GM23338 (cell line): ENCODE results near the gene FANCF. TPM values are rescaled to one million over a fixed set of nuclear protein-coding genes. Genes with fewer than 3 reads are reported as not detected.
"Not testable (repeated sequence)": the region's sequence is repeated elsewhere in the genome, so short reads cannot be mapped to it uniquely, and the experiment has no call there.

ENCODE experiments used
- ATAC-seq: fragments of 200-7000 bp; cut with Tn5 transposase; 3 replicates; pipeline ENCODE4 v1.9.1; 2020
- DNase-seq: peaks from one replicate; pipeline ENCODE4 v3.0.0-alpha.2; 2015; ENCODE audit warnings: low spot score
- H2AFZ ChIP-seq: fragments of 200-600 bp; sonication (generic); 2 replicates; pipeline ENCODE4 v1.8.0; 2016; ENCODE audit warnings: antibody characterized with exemption, mild to moderate bottlenecking, moderate library complexity
- H3F3A ChIP-seq: fragments of 200-600 bp; sonication (generic); replicated peaks from 2 replicates; pipeline ENCODE4 v1.8.0; 2017; ENCODE audit warnings: antibody characterized with exemption, mixed run types, low read depth
- H3K27ac ChIP-seq: fragments of 200-600 bp; sonication (generic); 2 replicates; pipeline ENCODE4 v1.6.1; 2016; ENCODE audit warnings: low read depth
- H3K27me3 ChIP-seq: fragments of 200-600 bp; sonication (generic); 2 replicates; pipeline ENCODE4 v1.8.0; 2016; ENCODE audit warnings: mild to moderate bottlenecking, mixed run types, moderate library complexity; ENCODE audit not compliant: insufficient read depth
- H3K36me3 ChIP-seq: fragments of 200-600 bp; sonication (generic); 2 replicates; pipeline ENCODE4 v1.8.0; 2016; ENCODE audit warnings: mild to moderate bottlenecking; ENCODE audit not compliant: insufficient read depth
- H3K4me1 ChIP-seq: fragments of 200-600 bp; sonication (generic); 2 replicates; pipeline ENCODE4 v1.8.0; 2016; ENCODE audit warnings: mild to moderate bottlenecking, moderate library complexity; ENCODE audit not compliant: insufficient read depth
- H3K4me2 ChIP-seq: fragments of 200-600 bp; sonication (generic); 2 replicates; pipeline ENCODE4 v1.7.1; 2017; ENCODE audit warnings: mixed run types
- H3K4me3 ChIP-seq: fragments of 200-600 bp; sonication (generic); 2 replicates; pipeline ENCODE4 v1.6.1; 2016; ENCODE audit warnings: mixed run types
- H3K79me2 ChIP-seq: fragments of 200-600 bp; sonication (generic); replicated peaks from 2 replicates; pipeline ENCODE4 v1.8.0; 2017; ENCODE audit warnings: mild to moderate bottlenecking; ENCODE audit not compliant: insufficient read depth
- H3K9me2 ChIP-seq: fragments of 200-600 bp; sonication (generic); 2 replicates; pipeline ENCODE4 v1.8.0; 2017; ENCODE audit not compliant: insufficient read depth
- H4K20me1 ChIP-seq: fragments of 200-600 bp; sonication (generic); replicated peaks from 2 replicates; pipeline ENCODE4 v1.8.0; 2017; ENCODE audit warnings: mild to moderate bottlenecking; ENCODE audit not compliant: insufficient read depth
- H3K27ac Mint-ChIP-seq: 2 replicates; pipeline ENCODE4 v1.8.0; 2020; ENCODE audit warnings: inconsistent platforms, mild to moderate bottlenecking, moderate library complexity, mixed read lengths
- H3K27me3 Mint-ChIP-seq: 3 replicates; pipeline ENCODE4 v1.8.0; 2022; ENCODE audit warnings: low read depth, mild to moderate bottlenecking, moderate library complexity, mixed read lengths, inconsistent platforms; ENCODE audit not compliant: insufficient read depth, poor library complexity
- H3K36me3 Mint-ChIP-seq: 3 replicates; pipeline ENCODE4 v1.8.0; 2021; ENCODE audit warnings: low read depth, mild to moderate bottlenecking, inconsistent platforms, moderate library complexity, mixed read lengths
- H3K4me1 Mint-ChIP-seq: 3 replicates; pipeline ENCODE4 v1.8.0; 2020; ENCODE audit warnings: mild to moderate bottlenecking, inconsistent platforms, mixed read lengths
- H3K4me3 Mint-ChIP-seq: 3 replicates; pipeline ENCODE4 v1.8.0; 2021; ENCODE audit warnings: moderate library complexity, mild to moderate bottlenecking, inconsistent platforms, mixed read lengths
- H3K9me3 Mint-ChIP-seq: 3 replicates; pipeline ENCODE4 v1.8.0; 2020; ENCODE audit warnings: moderate library complexity, mild to moderate bottlenecking, inconsistent platforms, mixed read lengths
- CREB1 ChIP-seq: fragments of 250-450 bp; sonication (Bioruptor Pico); IDR thresholded peaks from 2 replicates; pipeline ENCODE4 v1.5.0; 2020; ENCODE audit warnings: low read depth, mild to moderate bottlenecking, moderate library complexity
- EZH2 ChIP-seq: fragments of 200-600 bp; sonication (generic); IDR thresholded peaks from one replicate; pipeline ENCODE4 v1.8.0; 2017; ENCODE audit warnings: antibody characterized with exemption, mild to moderate bottlenecking, low read depth; ENCODE audit not compliant: unreplicated experiment
- EZH2phosphoT487 ChIP-seq: fragments of 200-600 bp; sonication (generic); IDR thresholded peaks from one replicate; pipeline ENCODE4 v1.8.1; 2018; ENCODE audit warnings: antibody characterized with exemption; ENCODE audit not compliant: unreplicated experiment
- JUNB ChIP-seq: IDR thresholded peaks from one replicate; pipeline ENCODE4 v1.6.1; 2016; ENCODE audit warnings: antibody characterized with exemption; ENCODE audit not compliant: unreplicated experiment
- NANOG ChIP-seq: IDR thresholded peaks from 2 replicates; pipeline ENCODE4 v1.6.1; 2016; ENCODE audit warnings: antibody characterized with exemption, borderline replicate concordance
- POLR2AphosphoS5 ChIP-seq: IDR thresholded peaks from 2 replicates; pipeline ENCODE4 v1.6.1; 2016; ENCODE audit warnings: antibody characterized with exemption, low read depth
- STAT1 ChIP-seq: IDR thresholded peaks from one replicate; pipeline ENCODE4 v1.6.1; 2016; ENCODE audit warnings: antibody characterized with exemption; ENCODE audit not compliant: unreplicated experiment
- ZNF114 ChIP-seq: fragments of 250-450 bp; sonication (Bioruptor Pico); IDR thresholded peaks from 2 replicates; pipeline ENCODE4 v1.5.0; 2020; ENCODE audit warnings: mild to moderate bottlenecking, moderate library complexity
- ZNF331 ChIP-seq: fragments of 250-450 bp; sonication (Bioruptor Pico); IDR thresholded peaks from 2 replicates; pipeline ENCODE4 v1.5.0; 2020; ENCODE audit warnings: low read depth, mild to moderate bottlenecking, moderate library complexity
- polyA plus RNA-seq: library from polyadenylated mRNA; unstranded; fragments of >200 nt; fragmentation: Nextera tagmentation; extraction: Ambion mirVana; gene quantifications from 2 replicates; pipeline ENCODE4 v1.2.1, GENCODE V29; 2016
- total RNA-seq: library from RNA; depleted of rRNA; stranded (reverse); fragments of >200 nt; shearing (Covaris generic); gene quantifications from 2 replicates; pipeline ENCODE4 v1.2.3, GENCODE V29; 2014
- TF ChIP-seq, protein P1 (sequence below): IDR thresholded peaks from one replicate; pipeline ENCODE4 v1.6.1; 2018; ENCODE audit warnings: antibody characterized with exemption; ENCODE audit not compliant: unreplicated experiment
- TF ChIP-seq, protein P2 (sequence below): IDR thresholded peaks from 2 replicates; pipeline ENCODE4 v1.6.1; 2016; ENCODE audit warnings: antibody characterized with exemption
- TF ChIP-seq, protein P3 (sequence below), 2 experiments: fragments of 200-600 bp in 1 of 2; sonication (generic) in 1 of 2; conservative IDR thresholded peaks; 2 replicates each; pipeline versions ENCODE4 v1.5.1 to v1.6.1; 2016 to 2017; ENCODE audit warnings: antibody characterized with exemption in 2 of 2, low read depth in 2 of 2, mild to moderate bottlenecking in 2 of 2, moderate library complexity in 1 of 2

The FANCF gene
- total and polyA plus RNA-seq, 2 experiments from 2014 or later = 17.0 to 31.8 TPM

DNA sequence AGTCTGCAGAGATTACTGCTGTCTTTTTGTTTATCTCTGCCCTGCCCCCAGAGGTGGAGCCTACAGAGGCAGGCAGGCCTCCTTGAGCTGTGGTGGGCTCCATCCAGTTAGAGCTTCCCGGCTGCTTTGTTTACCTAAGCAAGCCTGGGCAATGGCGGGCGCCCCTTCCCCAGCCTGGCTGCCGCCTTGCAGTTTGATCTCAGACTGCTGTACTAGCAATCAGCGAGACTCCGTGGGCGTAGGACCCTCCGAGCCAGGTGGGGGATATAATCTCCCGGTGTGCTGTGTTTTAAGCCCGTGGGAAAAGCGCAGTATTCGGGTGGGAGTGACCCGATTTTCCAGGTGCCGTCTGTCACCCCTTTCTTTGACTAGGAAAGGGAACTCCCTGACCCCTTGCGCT lies 26.7 kb upstream of the FANCF start:
- H3F3A ChIP-seq, H3K27ac Mint-ChIP-seq, H3K27ac ChIP-seq, H3K36me3 ChIP-seq, H4K20me1 ChIP-seq, H3K9me2 ChIP-seq, H3K4me3 ChIP-seq, H2AFZ ChIP-seq, H3K9me3 Mint-ChIP-seq, H3K4me2 ChIP-seq, H3K36me3 Mint-ChIP-seq, DNase-seq, H3K27me3 ChIP-seq, H3K79me2 ChIP-seq, ATAC-seq, H3K4me3 Mint-ChIP-seq, H3K27me3 Mint-ChIP-seq: not testable (repeated sequence)
- peaks cover 18% of the 10 kb centered on the region for H3K4me1 ChIP-seq
- H3K4me1 Mint-ChIP-seq = peaks cover 26% of the 10 kb centered on the region

DNA sequence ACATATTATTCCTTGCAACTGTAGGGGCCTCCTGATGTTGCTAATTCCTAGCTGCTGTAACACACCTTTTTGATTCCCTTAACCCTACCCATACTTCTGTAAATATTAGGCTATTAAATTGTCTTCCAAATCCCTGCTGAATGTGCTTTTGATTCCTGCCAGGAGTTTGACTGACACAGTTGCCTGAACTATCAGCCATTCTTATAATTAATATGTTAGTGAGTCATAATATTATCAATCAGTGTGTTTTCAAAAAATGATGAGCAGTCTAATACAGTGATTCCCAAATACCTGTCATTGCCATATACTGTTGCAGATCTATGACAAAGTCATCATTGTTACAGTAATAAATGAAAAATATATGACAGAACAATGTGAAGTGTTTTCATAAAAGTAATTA lies 15.9 kb upstream of the FANCF start:
- H4K20me1 ChIP-seq = no peaks in the 10 kb centered on the region
- Mint-ChIP-seq H3K36me3 (no peaks in the 10 kb centered on the region), H3K27me3 (no peaks in the 10 kb centered on the region), H3K4me1 (peaks cover 15% of the 10 kb centered on the region), H3K9me3 (no peaks in the 10 kb centered on the region), H3K27ac (no peak overlapping the region), H3K4me3 (no peak overlapping the region)
- ATAC-seq (no peak), DNase-seq (no peak)
- no peak overlapping the region for H3K4me2 ChIP-seq
- H3K36me3 ChIP-seq = no peaks in the 10 kb centered on the region
- peaks cover 12% of the 10 kb centered on the region for H3K4me1 ChIP-seq
- H3K4me3 ChIP-seq = no peak overlapping the region
- H3K79me2 ChIP-seq = no peaks in the 10 kb centered on the region
- H3K9me2 ChIP-seq = no peaks in the 10 kb centered on the region
- H2AFZ ChIP-seq = no peak overlapping the region
- peaks cover 44% of the 10 kb centered on the region for H3K27me3 ChIP-seq
- no peaks in the 10 kb centered on the region for H3F3A ChIP-seq
- no peak overlapping the region for H3K27ac ChIP-seq
- TF ChIP-seq EZH2 = no peak
- TF ChIP-seq, protein P1, sequence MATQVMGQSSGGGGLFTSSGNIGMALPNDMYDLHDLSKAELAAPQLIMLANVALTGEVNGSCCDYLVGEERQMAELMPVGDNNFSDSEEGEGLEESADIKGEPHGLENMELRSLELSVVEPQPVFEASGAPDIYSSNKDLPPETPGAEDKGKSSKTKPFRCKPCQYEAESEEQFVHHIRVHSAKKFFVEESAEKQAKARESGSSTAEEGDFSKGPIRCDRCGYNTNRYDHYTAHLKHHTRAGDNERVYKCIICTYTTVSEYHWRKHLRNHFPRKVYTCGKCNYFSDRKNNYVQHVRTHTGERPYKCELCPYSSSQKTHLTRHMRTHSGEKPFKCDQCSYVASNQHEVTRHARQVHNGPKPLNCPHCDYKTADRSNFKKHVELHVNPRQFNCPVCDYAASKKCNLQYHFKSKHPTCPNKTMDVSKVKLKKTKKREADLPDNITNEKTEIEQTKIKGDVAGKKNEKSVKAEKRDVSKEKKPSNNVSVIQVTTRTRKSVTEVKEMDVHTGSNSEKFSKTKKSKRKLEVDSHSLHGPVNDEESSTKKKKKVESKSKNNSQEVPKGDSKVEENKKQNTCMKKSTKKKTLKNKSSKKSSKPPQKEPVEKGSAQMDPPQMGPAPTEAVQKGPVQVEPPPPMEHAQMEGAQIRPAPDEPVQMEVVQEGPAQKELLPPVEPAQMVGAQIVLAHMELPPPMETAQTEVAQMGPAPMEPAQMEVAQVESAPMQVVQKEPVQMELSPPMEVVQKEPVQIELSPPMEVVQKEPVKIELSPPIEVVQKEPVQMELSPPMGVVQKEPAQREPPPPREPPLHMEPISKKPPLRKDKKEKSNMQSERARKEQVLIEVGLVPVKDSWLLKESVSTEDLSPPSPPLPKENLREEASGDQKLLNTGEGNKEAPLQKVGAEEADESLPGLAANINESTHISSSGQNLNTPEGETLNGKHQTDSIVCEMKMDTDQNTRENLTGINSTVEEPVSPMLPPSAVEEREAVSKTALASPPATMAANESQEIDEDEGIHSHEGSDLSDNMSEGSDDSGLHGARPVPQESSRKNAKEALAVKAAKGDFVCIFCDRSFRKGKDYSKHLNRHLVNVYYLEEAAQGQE = no peak
- TF ChIP-seq JUNB = no peak
- no peak for TF ChIP-seq CREB1 (CRISPR knock-in tag)
- TF ChIP-seq, protein P2, sequence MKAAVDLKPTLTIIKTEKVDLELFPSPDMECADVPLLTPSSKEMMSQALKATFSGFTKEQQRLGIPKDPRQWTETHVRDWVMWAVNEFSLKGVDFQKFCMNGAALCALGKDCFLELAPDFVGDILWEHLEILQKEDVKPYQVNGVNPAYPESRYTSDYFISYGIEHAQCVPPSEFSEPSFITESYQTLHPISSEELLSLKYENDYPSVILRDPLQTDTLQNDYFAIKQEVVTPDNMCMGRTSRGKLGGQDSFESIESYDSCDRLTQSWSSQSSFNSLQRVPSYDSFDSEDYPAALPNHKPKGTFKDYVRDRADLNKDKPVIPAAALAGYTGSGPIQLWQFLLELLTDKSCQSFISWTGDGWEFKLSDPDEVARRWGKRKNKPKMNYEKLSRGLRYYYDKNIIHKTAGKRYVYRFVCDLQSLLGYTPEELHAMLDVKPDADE = no peak
- TF ChIP-seq, protein P3, sequence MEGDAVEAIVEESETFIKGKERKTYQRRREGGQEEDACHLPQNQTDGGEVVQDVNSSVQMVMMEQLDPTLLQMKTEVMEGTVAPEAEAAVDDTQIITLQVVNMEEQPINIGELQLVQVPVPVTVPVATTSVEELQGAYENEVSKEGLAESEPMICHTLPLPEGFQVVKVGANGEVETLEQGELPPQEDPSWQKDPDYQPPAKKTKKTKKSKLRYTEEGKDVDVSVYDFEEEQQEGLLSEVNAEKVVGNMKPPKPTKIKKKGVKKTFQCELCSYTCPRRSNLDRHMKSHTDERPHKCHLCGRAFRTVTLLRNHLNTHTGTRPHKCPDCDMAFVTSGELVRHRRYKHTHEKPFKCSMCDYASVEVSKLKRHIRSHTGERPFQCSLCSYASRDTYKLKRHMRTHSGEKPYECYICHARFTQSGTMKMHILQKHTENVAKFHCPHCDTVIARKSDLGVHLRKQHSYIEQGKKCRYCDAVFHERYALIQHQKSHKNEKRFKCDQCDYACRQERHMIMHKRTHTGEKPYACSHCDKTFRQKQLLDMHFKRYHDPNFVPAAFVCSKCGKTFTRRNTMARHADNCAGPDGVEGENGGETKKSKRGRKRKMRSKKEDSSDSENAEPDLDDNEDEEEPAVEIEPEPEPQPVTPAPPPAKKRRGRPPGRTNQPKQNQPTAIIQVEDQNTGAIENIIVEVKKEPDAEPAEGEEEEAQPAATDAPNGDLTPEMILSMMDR (conservative IDR thresholded peaks at IDR 0.05; ENCODE audit: low read depth in 2 of 2) = no peak
- no peak for TF ChIP-seq NANOG
- no peak for TF ChIP-seq ZNF114 (CRISPR knock-in tag)
- TF ChIP-seq POLR2AphosphoS5 = no peak
- no peak for TF ChIP-seq EZH2phosphoT487
- TF ChIP-seq ZNF331 (CRISPR knock-in tag) = no peak
- TF ChIP-seq STAT1 = no peak
